MM.1S (cell line): ENCODE data around the gene CYLC1.

Source experiments
- DNase-seq: peaks from one replicate; pipeline ENCODE4 v3.0.0-alpha.2; 2015
- H2AFZ ChIP-seq: fragments of 300-600 bp; sonication (generic); 2 replicates; pipeline ENCODE4 v1.6.0; 2016; ENCODE audit warnings: antibody characterized with exemption, low read length
- H3F3A ChIP-seq: fragments of 300-600 bp; sonication (generic); 2 replicates; pipeline ENCODE4 v1.6.1; 2016; ENCODE audit warnings: mild to moderate bottlenecking, antibody characterized with exemption, low read length, moderate library complexity, mixed read lengths; ENCODE audit not compliant: insufficient read depth
- H3K27ac ChIP-seq: fragments of 300-600 bp; sonication (generic); 2 replicates; pipeline ENCODE4 v1.5.1; 2016; ENCODE audit warnings: mild to moderate bottlenecking, low read length
- H3K27me3 ChIP-seq: fragments of 300-600 bp; sonication (generic); replicated peaks from 2 replicates; pipeline ENCODE4 v1.6.0; 2016; ENCODE audit warnings: low read length; ENCODE audit not compliant: insufficient read depth
- H3K36me3 ChIP-seq: fragments of 300-600 bp; sonication (generic); replicated peaks from 2 replicates; pipeline ENCODE4 v1.6.1; 2016; ENCODE audit warnings: mild to moderate bottlenecking, low read length, mixed read lengths; ENCODE audit not compliant: insufficient read depth
- H3K4me1 ChIP-seq: fragments of 300-600 bp; sonication (generic); 2 replicates; pipeline ENCODE4 v1.6.1; 2016; ENCODE audit warnings: low read length, mixed read lengths
- H3K4me2 ChIP-seq: fragments of 300-600 bp; sonication (generic); 2 replicates; pipeline ENCODE4 v1.6.0; 2016; ENCODE audit warnings: low read depth, low read length
- H3K4me3 ChIP-seq: fragments of 300-600 bp; sonication (generic); 2 replicates; pipeline ENCODE4 v1.5.1; 2016; ENCODE audit warnings: low read length, mixed read lengths
- H3K79me2 ChIP-seq: fragments of 300-600 bp; sonication (generic); 2 replicates; pipeline ENCODE4 v1.6.1; 2016; ENCODE audit warnings: mixed run types, low read length, mixed read lengths
- H3K9ac ChIP-seq: fragments of 300-600 bp; sonication (generic); 2 replicates; pipeline ENCODE4 v1.6.1; 2016; ENCODE audit warnings: low read length, mixed read lengths
- H3K9me2 ChIP-seq: fragments of 300-600 bp; sonication (generic); replicated peaks from 2 replicates; pipeline ENCODE4 v1.6.1; 2016; ENCODE audit warnings: mild to moderate bottlenecking, low read length, mixed read lengths; ENCODE audit not compliant: insufficient read depth
- H3K9me3 ChIP-seq: fragments of 300-600 bp; sonication (generic); replicated peaks from 2 replicates; pipeline ENCODE4 v1.6.1; 2016; ENCODE audit warnings: mild to moderate bottlenecking, low read length, mixed read lengths; ENCODE audit not compliant: insufficient read depth
- H4K20me1 ChIP-seq: fragments of 300-600 bp; sonication (generic); 2 replicates; pipeline ENCODE4 v1.6.1; 2016; ENCODE audit warnings: mild to moderate bottlenecking, low read length, moderate library complexity, mixed read lengths; ENCODE audit not compliant: insufficient read depth
- CTCF ChIP-seq: fragments of 300-600 bp; sonication (generic); IDR thresholded peaks from 2 replicates; pipeline ENCODE4 v1.5.1; 2016; ENCODE audit warnings: antibody characterized with exemption, low read length, mixed read lengths
- EZH2 ChIP-seq: fragments of 300-600 bp; sonication (generic); optimal IDR thresholded peaks from 2 replicates; pipeline ENCODE3; 2017; ENCODE audit warnings: low read depth, mild to moderate bottlenecking, antibody characterized with exemption, low read length, mixed read lengths
- EZH2phosphoT487 ChIP-seq: fragments of 300-600 bp; sonication (generic); IDR thresholded peaks from 2 replicates; pipeline ENCODE4 v1.6.1; 2018; ENCODE audit warnings: antibody characterized with exemption, low read length

Gene CYLC1

GRCh38 chrX:83847339-83847738 lies 13.6 kb upstream of the CYLC1 start:
- no peak overlapping the region for H2AFZ ChIP-seq
- H3K9me2 ChIP-seq: no peaks in the 10 kb centered on the region
- no peak overlapping the region for H3K4me2 ChIP-seq
- no peaks in the 10 kb centered on the region for H4K20me1 ChIP-seq
- H3K4me3 ChIP-seq: no peak overlapping the region
- no peak for TF ChIP-seq EZH2phosphoT487
- TF ChIP-seq EZH2: no peak
- no peak for TF ChIP-seq CTCF
- no peak for DNase-seq
- no peaks in the 10 kb centered on the region for H3K27me3 ChIP-seq
- no peak overlapping the region for H3K9ac ChIP-seq
- H3K27ac ChIP-seq: no peak overlapping the region
- H3F3A ChIP-seq: no peaks in the 10 kb centered on the region
- no peaks in the 10 kb centered on the region for H3K4me1 ChIP-seq
- no peaks in the 10 kb centered on the region for H3K9me3 ChIP-seq
- no peaks in the 10 kb centered on the region for H3K36me3 ChIP-seq
- no peaks in the 10 kb centered on the region for H3K79me2 ChIP-seq

GRCh38 chrX:83888585-83888984 lies 27.6 kb downstream of the CYLC1 start:
- no peak overlapping the region for H3K4me3 ChIP-seq
- no peaks in the 10 kb centered on the region for H3F3A ChIP-seq
- H3K36me3 ChIP-seq: no peaks in the 10 kb centered on the region
- H3K9me2 ChIP-seq: no peaks in the 10 kb centered on the region
- no peaks in the 10 kb centered on the region for H3K4me1 ChIP-seq
- no peak overlapping the region for H3K9ac ChIP-seq
- H3K79me2 ChIP-seq: no peaks in the 10 kb centered on the region
- H3K27ac ChIP-seq: no peak overlapping the region
- no peak for TF ChIP-seq EZH2
- TF ChIP-seq EZH2phosphoT487: no peak
- H3K4me2 ChIP-seq: no peak overlapping the region
- H2AFZ ChIP-seq: no peak overlapping the region
- DNase-seq: no peak
- H3K9me3 ChIP-seq: no peaks in the 10 kb centered on the region
- no peaks in the 10 kb centered on the region for H3K27me3 ChIP-seq
- H4K20me1 ChIP-seq: no peaks in the 10 kb centered on the region

GRCh38 chrX:83892433-83892832 lies 31.5 kb downstream of the CYLC1 start:
- Histone ChIP-seq H4K20me1 (no peaks in the 10 kb centered on the region), H3K27ac (no peak overlapping the region), H3K9me2 (no peaks in the 10 kb centered on the region), H3K27me3 (no peaks in the 10 kb centered on the region), H3K4me3 (no peak overlapping the region), H3K4me1 (no peaks in the 10 kb centered on the region), H3K36me3 (no peaks in the 10 kb centered on the region), H3K79me2 (no peaks in the 10 kb centered on the region), H3K9ac (no peak overlapping the region), H3K9me3 (no peaks in the 10 kb centered on the region), H3K4me2 (no peak overlapping the region), H3F3A (no peaks in the 10 kb centered on the region), H2AFZ (no peak overlapping the region)
- TF ChIP-seq CTCF: no peak
- no peak for TF ChIP-seq EZH2phosphoT487
- no peak for DNase-seq

- Histone ChIP-seq H3K27me3 (no peaks in the 10 kb centered on the region), H3K79me2 (no peaks in the 10 kb centered on the region), H3K9me2 (no peaks in the 10 kb centered on the region), H3K27ac (no peak overlapping the region), H3K4me3 (no peak overlapping the region), H3K9ac (no peak overlapping the region), H3F3A (no peaks in the 10 kb centered on the region), H3K9me3 (no peaks in the 10 kb centered on the region), H2AFZ (no peak overlapping the region), H4K20me1 (no peaks in the 10 kb centered on the region), H3K4me1 (no peaks in the 10 kb centered on the region), H3K4me2 (no peak overlapping the region), H3K36me3 (no peaks in the 10 kb centered on the region)
- no peak for DNase-seq
- TF ChIP-seq EZH2phosphoT487: no peak
- TF ChIP-seq CTCF: no peak
- TF ChIP-seq EZH2: no peak
These were observed 46.0 kb downstream of the CYLC1 start for GRCh38 chrX:83906921-83907320.
